ENCODE measurements around the gene RRBP1.

RRBP1 gene

GRCh38 chr20:17635332-17636244 lies 46.5 kb downstream of the RRBP1 start:
- no peaks in the 10 kb centered on the region for H3K4me1 Mint-ChIP-seq (ENCODE audit: low read depth)
- no peak overlapping the region for H3K27ac Mint-ChIP-seq
- no peaks in the 10 kb centered on the region for H3K9me3 Mint-ChIP-seq (ENCODE audit: low read depth)
- H3K27me3 Mint-ChIP-seq: no peaks in the 10 kb centered on the region
- no peak overlapping the region for H3K4me3 Mint-ChIP-seq
- H3K36me3 Mint-ChIP-seq: no peaks in the 10 kb centered on the region

- H3K4me3 Mint-ChIP-seq: no peak overlapping the region
- H3K4me1 Mint-ChIP-seq (ENCODE audit: low read depth): no peaks in the 10 kb centered on the region
- H3K27me3 Mint-ChIP-seq: no peaks in the 10 kb centered on the region
- no peak overlapping the region for H3K27ac Mint-ChIP-seq
- H3K36me3 Mint-ChIP-seq: no peaks in the 10 kb centered on the region
- no peaks in the 10 kb centered on the region for H3K9me3 Mint-ChIP-seq (ENCODE audit: low read depth)
Measured at GRCh38 chr20:17634661-17635331, 47.2 kb downstream of the RRBP1 start.

GRCh38 chr20:17633850-17634500 lies 48.1 kb downstream of the RRBP1 start:
- H3K27ac Mint-ChIP-seq: no peak overlapping the region
- H3K36me3 Mint-ChIP-seq: no peaks in the 10 kb centered on the region
- H3K4me1 Mint-ChIP-seq (ENCODE audit: low read depth): no peaks in the 10 kb centered on the region
- H3K27me3 Mint-ChIP-seq: no peaks in the 10 kb centered on the region
- no peaks in the 10 kb centered on the region for H3K9me3 Mint-ChIP-seq (ENCODE audit: low read depth)
- no peak overlapping the region for H3K4me3 Mint-ChIP-seq

GRCh38 chr20:17633221-17633849 lies 48.7 kb downstream of the RRBP1 start:
- Mint-ChIP-seq H3K27ac (no peak overlapping the region), H3K4me3 (no peak overlapping the region), H3K9me3 (ENCODE audit: low read depth) (no peaks in the 10 kb centered on the region), H3K36me3 (peaks cover 1% of the 10 kb centered on the region), H3K27me3 (no peaks in the 10 kb centered on the region), H3K4me1 (ENCODE audit: low read depth) (no peaks in the 10 kb centered on the region)

GRCh38 chr20:17631576-17632319 lies 50.3 kb downstream of the RRBP1 start:
- H3K4me1 Mint-ChIP-seq (ENCODE audit: low read depth): no peaks in the 10 kb centered on the region
- peaks cover 5% of the 10 kb centered on the region for H3K36me3 Mint-ChIP-seq
- H3K27ac Mint-ChIP-seq: no peak overlapping the region
- no peaks in the 10 kb centered on the region for H3K9me3 Mint-ChIP-seq (ENCODE audit: low read depth)
- no peaks in the 10 kb centered on the region for H3K27me3 Mint-ChIP-seq
- no peak overlapping the region for H3K4me3 Mint-ChIP-seq

- Mint-ChIP-seq H3K27me3 (no peaks in the 10 kb centered on the region), H3K4me1 (ENCODE audit: low read depth) (no peaks in the 10 kb centered on the region), H3K36me3 (peaks cover 5% of the 10 kb centered on the region), H3K4me3 (no peak overlapping the region), H3K27ac (no peak overlapping the region), H3K9me3 (ENCODE audit: low read depth) (no peaks in the 10 kb centered on the region)
Measured at GRCh38 chr20:17630806-17631195, 51.2 kb downstream of the RRBP1 start.

- Mint-ChIP-seq H3K27me3 (no peaks in the 10 kb centered on the region), H3K9me3 (ENCODE audit: low read depth) (no peaks in the 10 kb centered on the region), H3K4me1 (ENCODE audit: low read depth) (no peaks in the 10 kb centered on the region), H3K4me3 (no peak overlapping the region), H3K27ac (no peak overlapping the region), H3K36me3 (peaks cover 5% of the 10 kb centered on the region)
Measured at GRCh38 chr20:17630151-17630805, 51.8 kb downstream of the RRBP1 start.

GRCh38 chr20:17629678-17630089 lies 52.4 kb downstream of the RRBP1 start:
- H3K36me3 Mint-ChIP-seq: peaks cover 5% of the 10 kb centered on the region
- H3K4me3 Mint-ChIP-seq: no peak overlapping the region
- H3K27me3 Mint-ChIP-seq: no peaks in the 10 kb centered on the region
- no peaks in the 10 kb centered on the region for H3K9me3 Mint-ChIP-seq (ENCODE audit: low read depth)
- no peaks in the 10 kb centered on the region for H3K4me1 Mint-ChIP-seq (ENCODE audit: low read depth)
- H3K27ac Mint-ChIP-seq: no peak overlapping the region

- Mint-ChIP-seq H3K9me3 (ENCODE audit: low read depth) (no peaks in the 10 kb centered on the region), H3K27me3 (no peaks in the 10 kb centered on the region), H3K27ac (no peak overlapping the region), H3K4me3 (no peak overlapping the region), H3K4me1 (ENCODE audit: low read depth) (no peaks in the 10 kb centered on the region), H3K36me3 (peaks cover 5% of the 10 kb centered on the region)
Measured at GRCh38 chr20:17629025-17629424, 53.0 kb downstream of the RRBP1 start.

GRCh38 chr20:17628101-17628841 lies 53.8 kb downstream of the RRBP1 start:
- no peaks in the 10 kb centered on the region for H3K9me3 Mint-ChIP-seq (ENCODE audit: low read depth)
- peaks cover 5% of the 10 kb centered on the region for H3K36me3 Mint-ChIP-seq
- H3K4me3 Mint-ChIP-seq: no peak overlapping the region
- no peak overlapping the region for H3K27ac Mint-ChIP-seq
- H3K27me3 Mint-ChIP-seq: no peaks in the 10 kb centered on the region
- no peaks in the 10 kb centered on the region for H3K4me1 Mint-ChIP-seq (ENCODE audit: low read depth)

- Mint-ChIP-seq H3K4me3 (no peak overlapping the region), H3K9me3 (ENCODE audit: low read depth) (no peaks in the 10 kb centered on the region), H3K27ac (no peak overlapping the region), H3K27me3 (no peaks in the 10 kb centered on the region), H3K4me1 (ENCODE audit: low read depth) (no peaks in the 10 kb centered on the region), H3K36me3 (peaks cover 5% of the 10 kb centered on the region)
Measured at GRCh38 chr20:17627101-17627955, 54.7 kb downstream of the RRBP1 start.

- H3K36me3 Mint-ChIP-seq: peaks cover 5% of the 10 kb centered on the region
- H3K27ac Mint-ChIP-seq: no peak overlapping the region
- H3K4me3 Mint-ChIP-seq: no peak overlapping the region
- H3K9me3 Mint-ChIP-seq (ENCODE audit: low read depth): no peaks in the 10 kb centered on the region
- H3K4me1 Mint-ChIP-seq (ENCODE audit: low read depth): no peaks in the 10 kb centered on the region
- no peaks in the 10 kb centered on the region for H3K27me3 Mint-ChIP-seq
Measured at GRCh38 chr20:17626217-17627007, 55.6 kb downstream of the RRBP1 start.
